Measurements from ENCODE around the gene HEPACAM2. TPM values are rescaled to one million over a fixed set of nuclear protein-coding genes. Genes with fewer than 3 reads are reported as not detected.

The HEPACAM2 gene
- total RNA-seq, 1 donor from 2014 or later, result not detected

DNA sequence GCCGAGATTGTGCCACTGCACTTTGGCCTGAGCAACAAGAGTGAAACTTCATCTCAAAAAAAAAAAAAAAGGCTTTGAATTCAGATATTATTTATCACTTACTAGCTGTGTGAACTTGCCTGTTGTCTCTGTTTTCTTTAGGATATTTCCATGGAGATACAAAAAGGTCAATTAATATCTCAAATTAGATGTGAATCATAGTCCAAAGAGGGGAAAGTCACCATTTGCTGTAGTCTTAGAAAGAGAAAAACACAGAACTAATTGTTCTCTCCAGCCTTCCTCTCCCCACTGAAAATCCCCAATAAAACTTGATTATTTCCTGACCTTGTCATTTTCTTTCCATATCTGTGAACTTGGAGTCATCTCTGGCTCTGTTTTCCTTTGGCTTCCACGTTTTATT lies 21.2 kb downstream of the HEPACAM2 start:
- Histone ChIP-seq H3K4me1 (no peaks in the 10 kb centered on the region), H3K4me3 (no peak overlapping the region), H3K36me3 (no peaks in the 10 kb centered on the region), H3K9me3 (no peaks in the 10 kb centered on the region), H3K27me3 (no peaks in the 10 kb centered on the region), H3K27ac (no peak overlapping the region)
- TF ChIP-seq POLR2AphosphoS5 (IDR thresholded peaks at IDR 0.05; ENCODE audit: insufficient read depth in 1 of 2, low read depth in 1 of 2), result no peak
- TF ChIP-seq, protein P1, sequence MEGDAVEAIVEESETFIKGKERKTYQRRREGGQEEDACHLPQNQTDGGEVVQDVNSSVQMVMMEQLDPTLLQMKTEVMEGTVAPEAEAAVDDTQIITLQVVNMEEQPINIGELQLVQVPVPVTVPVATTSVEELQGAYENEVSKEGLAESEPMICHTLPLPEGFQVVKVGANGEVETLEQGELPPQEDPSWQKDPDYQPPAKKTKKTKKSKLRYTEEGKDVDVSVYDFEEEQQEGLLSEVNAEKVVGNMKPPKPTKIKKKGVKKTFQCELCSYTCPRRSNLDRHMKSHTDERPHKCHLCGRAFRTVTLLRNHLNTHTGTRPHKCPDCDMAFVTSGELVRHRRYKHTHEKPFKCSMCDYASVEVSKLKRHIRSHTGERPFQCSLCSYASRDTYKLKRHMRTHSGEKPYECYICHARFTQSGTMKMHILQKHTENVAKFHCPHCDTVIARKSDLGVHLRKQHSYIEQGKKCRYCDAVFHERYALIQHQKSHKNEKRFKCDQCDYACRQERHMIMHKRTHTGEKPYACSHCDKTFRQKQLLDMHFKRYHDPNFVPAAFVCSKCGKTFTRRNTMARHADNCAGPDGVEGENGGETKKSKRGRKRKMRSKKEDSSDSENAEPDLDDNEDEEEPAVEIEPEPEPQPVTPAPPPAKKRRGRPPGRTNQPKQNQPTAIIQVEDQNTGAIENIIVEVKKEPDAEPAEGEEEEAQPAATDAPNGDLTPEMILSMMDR (IDR thresholded peaks at IDR 0.05), result no peak
- no peak for TF ChIP-seq POLR2A (IDR thresholded peaks at IDR 0.05)
- DNase-seq (ENCODE audit: extremely low spot score in 2 of 2), result no peak
- intact Hi-C loops (cut with DNase I), result no loop called here

DNA sequence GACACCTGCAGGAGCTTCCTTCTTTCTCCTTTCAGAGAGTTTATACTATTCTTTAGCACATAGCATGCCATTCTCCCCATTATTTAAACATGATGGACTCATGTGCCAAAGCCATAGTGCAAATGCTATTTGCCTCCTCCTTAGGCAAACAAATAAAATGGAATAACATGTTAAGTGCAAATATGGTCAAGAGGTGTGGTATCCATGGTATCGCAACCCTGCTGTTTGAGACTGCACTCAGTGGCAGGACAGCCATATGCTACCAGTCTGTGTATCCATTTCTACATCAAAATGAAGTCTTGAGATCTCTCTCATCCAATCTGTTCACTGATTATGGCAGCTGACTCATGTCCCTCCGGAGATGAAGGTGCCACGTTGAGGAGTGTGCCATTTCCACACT lies 22.8 kb downstream of the HEPACAM2 start:
- Histone ChIP-seq H3K27me3 (no peaks in the 10 kb centered on the region), H3K4me1 (no peaks in the 10 kb centered on the region), H3K9me3 (no peaks in the 10 kb centered on the region), H3K4me3 (no peak overlapping the region), H3K36me3 (no peaks in the 10 kb centered on the region), H3K27ac (no peak overlapping the region)
- no peak for TF ChIP-seq POLR2AphosphoS5 (IDR thresholded peaks at IDR 0.05; ENCODE audit: insufficient read depth in 1 of 2, low read depth in 1 of 2)
- TF ChIP-seq, protein P1 (IDR thresholded peaks at IDR 0.05), result no peak
- no peak for TF ChIP-seq POLR2A (IDR thresholded peaks at IDR 0.05)
- DNase-seq (ENCODE audit: extremely low spot score in 2 of 2), result no peak
- intact Hi-C loops (cut with DNase I), result no loop called here

DNA sequence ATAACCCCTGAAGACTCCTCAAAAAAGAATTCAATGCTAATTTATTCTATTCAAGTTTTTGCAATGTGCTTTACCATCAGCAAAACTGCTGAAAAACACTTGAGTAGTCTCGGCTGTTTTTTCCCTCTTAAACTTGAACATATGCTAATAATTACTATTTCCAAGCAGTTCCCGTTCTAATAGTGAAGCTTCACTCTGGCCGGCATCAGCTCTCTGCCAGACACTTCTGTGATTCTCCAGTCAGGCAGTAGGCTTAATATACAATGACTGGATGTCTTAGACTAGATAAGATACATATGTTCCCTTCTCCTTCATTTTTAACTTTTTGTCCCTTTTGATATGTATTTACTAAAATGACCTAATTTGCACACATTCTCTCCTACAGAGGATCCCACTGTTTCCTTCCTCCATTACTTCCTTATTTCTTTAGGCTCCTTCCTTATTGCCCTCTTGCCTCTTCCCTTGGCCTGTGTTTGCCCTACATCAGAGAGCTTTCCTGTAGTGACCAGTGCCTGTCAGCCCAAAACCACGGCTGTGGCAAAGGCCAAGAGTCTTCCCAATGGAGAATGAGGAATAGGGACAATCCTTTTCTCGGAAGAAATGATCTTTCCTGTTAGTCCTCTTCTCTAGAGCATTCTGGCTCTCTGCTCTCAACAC lies 23.5 kb downstream of the HEPACAM2 start:
- TF ChIP-seq, protein P1 (IDR thresholded peaks at IDR 0.05), result no peak
- TF ChIP-seq POLR2A (IDR thresholded peaks at IDR 0.05) (no peak), POLR2AphosphoS5 (IDR thresholded peaks at IDR 0.05; ENCODE audit: insufficient read depth in 1 of 2, low read depth in 1 of 2) (no peak)

DNA sequence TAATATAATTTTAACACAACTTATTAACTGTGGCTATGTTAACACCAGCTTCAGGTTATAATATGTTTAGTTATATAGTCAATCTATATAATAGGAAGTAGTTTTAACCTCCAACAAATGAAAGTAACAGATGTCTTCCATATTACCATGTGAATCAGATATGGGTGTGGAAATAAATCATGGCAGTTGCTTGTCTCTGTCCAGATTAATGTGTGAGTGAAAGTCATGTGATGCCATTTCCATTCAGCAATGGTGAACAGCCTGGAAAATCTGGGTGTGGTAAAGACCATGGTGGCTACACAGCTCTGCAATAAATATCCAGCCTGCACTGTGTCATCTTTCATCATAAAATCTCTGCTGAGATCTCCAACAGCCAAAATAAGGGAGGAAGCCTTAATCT lies 27.8 kb downstream of the HEPACAM2 start:
- TF ChIP-seq, protein P1 (IDR thresholded peaks at IDR 0.05), result no peak
- TF ChIP-seq POLR2A (IDR thresholded peaks at IDR 0.05) (no peak), POLR2AphosphoS5 (IDR thresholded peaks at IDR 0.05; ENCODE audit: insufficient read depth in 1 of 2, low read depth in 1 of 2) (no peak)
- no peak for DNase-seq (ENCODE audit: extremely low spot score in 2 of 2)
- Histone ChIP-seq H3K27me3 (no peaks in the 10 kb centered on the region), H3K27ac (no peak overlapping the region), H3K9me3 (no peaks in the 10 kb centered on the region), H3K4me1 (no peaks in the 10 kb centered on the region), H3K4me3 (no peak overlapping the region), H3K36me3 (no peaks in the 10 kb centered on the region)
- intact Hi-C loops (cut with DNase I), result no loop called here

More for the DNA sequence above, 23.5 kb downstream of the HEPACAM2 start:
- DNase-seq (ENCODE audit: extremely low spot score in 2 of 2), result no peak
- H3K4me3 ChIP-seq, result no peak overlapping the region
- no peak overlapping the region for H3K27ac ChIP-seq
- H3K27me3 ChIP-seq, result no peaks in the 10 kb centered on the region
- H3K36me3 ChIP-seq, result no peaks in the 10 kb centered on the region
- H3K4me1 ChIP-seq, result no peaks in the 10 kb centered on the region
- no peaks in the 10 kb centered on the region for H3K9me3 ChIP-seq
- intact Hi-C loops (cut with DNase I), result no loop called here

DNA sequence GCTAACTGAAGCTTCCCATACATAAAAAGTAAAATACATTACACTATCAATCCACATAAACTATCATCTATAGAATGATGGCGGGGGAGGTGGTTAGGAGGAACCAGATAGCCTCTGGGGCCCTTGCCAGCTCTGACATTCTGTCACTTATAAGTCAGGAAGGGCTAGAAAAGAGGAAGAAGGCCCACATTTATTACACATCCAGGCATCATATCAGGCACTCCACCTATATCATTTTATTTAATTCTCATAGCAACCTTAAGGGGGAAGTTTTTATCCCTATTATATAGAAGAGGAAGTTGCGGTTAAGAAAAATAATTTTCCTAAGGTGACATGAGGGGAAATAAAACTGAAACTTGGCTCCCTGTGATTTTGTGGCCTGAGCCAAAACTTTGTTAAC lies 29.9 kb downstream of the HEPACAM2 start:
- no peaks in the 10 kb centered on the region for H3K36me3 ChIP-seq
- H3K27ac ChIP-seq, result no peak overlapping the region
- DNase-seq (ENCODE audit: extremely low spot score in 2 of 2), result no peak
- H3K4me1 ChIP-seq, result no peaks in the 10 kb centered on the region
- no peaks in the 10 kb centered on the region for H3K27me3 ChIP-seq
- intact Hi-C loops (cut with DNase I), result no loop called here
- TF ChIP-seq POLR2AphosphoS5 (IDR thresholded peaks at IDR 0.05; ENCODE audit: insufficient read depth in 1 of 2, low read depth in 1 of 2) (no peak), POLR2A (IDR thresholded peaks at IDR 0.05) (no peak)
- TF ChIP-seq, protein P1 (IDR thresholded peaks at IDR 0.05), result no peak
- no peak overlapping the region for H3K4me3 ChIP-seq
- H3K9me3 ChIP-seq, result no peaks in the 10 kb centered on the region
